Kidney (tissue), 14 donors: ENCODE data around the gene PVALB. TPM values are rescaled to one million over a fixed set of nuclear protein-coding genes. Genes with fewer than 3 reads are reported as not detected.

ENCODE experiments used
- DNase-seq, 5 donors: peaks; one replicate each; pipeline ENCODE4 v3.0.0-alpha.2; 2013 to 2020
- FAIRE-seq: peaks from 2 replicates; lab custom pipeline; 2012; peaks lifted over from hg19 to GRCh38; lab: Jason Lieb, UNC
- H3K27ac ChIP-seq, 2 donors: one replicate each; pipeline ENCODE4 v1.7.0; 2013; ENCODE audit warnings: low read depth in 2 of 2, low read length in 2 of 2, inconsistent platforms in 1 of 2
- H3K27me3 ChIP-seq: one replicate; pipeline ENCODE4 v1.7.1; 2013; ENCODE audit warnings: low read length, inconsistent platforms; ENCODE audit not compliant: control insufficient read depth, insufficient read depth
- H3K36me3 ChIP-seq, 3 donors: one replicate each; pipeline versions ENCODE4 v1.7.0 to v1.7.1; 2013; ENCODE audit warnings: low read length in 3 of 3, control low read depth in 1 of 3, inconsistent platforms in 1 of 3; ENCODE audit not compliant: insufficient read depth in 3 of 3, control insufficient read depth in 2 of 3
- H3K4me1 ChIP-seq, 3 donors: one replicate each; pipeline versions ENCODE4 v1.7.0 to v1.7.1; 2013; ENCODE audit warnings: low read length in 3 of 3, inconsistent platforms in 1 of 3, low read depth in 1 of 3; ENCODE audit not compliant: control insufficient read depth in 2 of 3, insufficient read depth in 2 of 3
- H3K4me3 ChIP-seq, 3 donors: one replicate each; pipeline versions ENCODE4 v1.7.0 to v1.8.1; 2013; ENCODE audit warnings: low read length in 3 of 3, control low read depth in 1 of 3, inconsistent platforms in 1 of 3
- H3K9ac ChIP-seq, 3 donors: one replicate each; pipeline versions ENCODE4 v1.7.0 to v1.7.1; 2013; ENCODE audit warnings: low read length in 3 of 3, control low read depth in 1 of 3, inconsistent platforms in 1 of 3
- H3K9me3 ChIP-seq, 3 donors: one replicate each; pipeline versions ENCODE4 v1.7.0 to v1.7.1; 2013; ENCODE audit warnings: low read length in 3 of 3, control low read depth in 1 of 3, inconsistent platforms in 1 of 3; ENCODE audit not compliant: control insufficient read depth in 2 of 3, insufficient read depth in 1 of 3
- intact Hi-C: fragments of 100-400 bp; cut with DNase I; formaldehyde crosslinking; loops from one replicate; pipeline ENCODE4 v1.11.1; 2022
- polyA plus RNA-seq: library from polyadenylated mRNA; stranded (reverse); fragments of 350-450 nt; fragmentation: Illumina TruSeq; extraction: RNeasy Lipid Tissue Mini Kit (QIAGEN cat#74804); gene quantifications from one replicate; pipeline ENCODE4 v1.2.3, GENCODE V29; 2014; ENCODE audit warnings: low read depth, low replicate concordance; ENCODE audit not compliant: insufficient read depth
- total RNA-seq: library from RNA; stranded (reverse); fragmentation: NEBNext Ultra II Directional; extraction: Animal tissue kit (Norgen Biotek cat#: 25700); gene quantifications from one replicate; pipeline ENCODE4 v1.2.1, GENCODE V29; 2021
- TF ChIP-seq, protein P1 (sequence below): IDR thresholded peaks from 3 replicates; pipeline ENCODE4 v1.5.1; 2012; ENCODE audit warnings: mild to moderate bottlenecking, moderate library complexity, borderline replicate concordance; ENCODE audit not compliant: insufficient read depth; ENCODE audit errors: extremely low read depth
- donor health status: control.
- donor health status: control.
- donor health status: control.
- donor health status: control.
- donor health status: control.
- donor health status: DM: yes; HTN: yes; CAD: no.
- donor health status: Normal renal cell carcinoma (clear cell type).

Gene PVALB
- total and polyA plus RNA-seq, 2 donors from 2014 or later: 2.1 to 400 TPM

DNA sequence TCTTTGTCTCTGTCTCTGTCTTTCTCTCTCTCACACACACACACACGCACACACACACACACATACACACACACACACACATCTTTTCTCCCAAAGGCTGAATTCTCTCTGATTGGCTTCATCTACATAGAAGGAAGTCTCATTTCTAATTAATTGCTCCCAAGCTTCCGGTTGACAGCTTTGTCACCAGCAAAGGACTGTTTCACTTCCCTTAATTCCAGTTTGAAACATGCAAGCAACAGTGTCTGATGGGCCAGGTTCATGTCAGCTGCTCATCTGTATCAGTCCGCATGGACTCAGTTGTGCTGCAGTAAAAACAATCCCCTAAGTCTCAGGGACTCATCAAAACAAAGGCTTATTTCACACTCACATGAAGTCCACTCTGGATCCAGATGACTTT, 16.2 kb upstream of the PVALB start:
- DNase-seq (no peak), FAIRE-seq (no peak)
- Histone ChIP-seq H3K4me1 (no peaks in the 10 kb centered on the region), H3K9ac (no peak overlapping the region), H3K4me3 (no peak overlapping the region), H3K27ac (no peak overlapping the region), H3K36me3 (no peaks in the 10 kb centered on the region), H3K27me3 (no peaks in the 10 kb centered on the region), H3K9me3 (no peaks in the 10 kb centered on the region)
- intact Hi-C loops: no loop called here
- TF ChIP-seq, protein P1, sequence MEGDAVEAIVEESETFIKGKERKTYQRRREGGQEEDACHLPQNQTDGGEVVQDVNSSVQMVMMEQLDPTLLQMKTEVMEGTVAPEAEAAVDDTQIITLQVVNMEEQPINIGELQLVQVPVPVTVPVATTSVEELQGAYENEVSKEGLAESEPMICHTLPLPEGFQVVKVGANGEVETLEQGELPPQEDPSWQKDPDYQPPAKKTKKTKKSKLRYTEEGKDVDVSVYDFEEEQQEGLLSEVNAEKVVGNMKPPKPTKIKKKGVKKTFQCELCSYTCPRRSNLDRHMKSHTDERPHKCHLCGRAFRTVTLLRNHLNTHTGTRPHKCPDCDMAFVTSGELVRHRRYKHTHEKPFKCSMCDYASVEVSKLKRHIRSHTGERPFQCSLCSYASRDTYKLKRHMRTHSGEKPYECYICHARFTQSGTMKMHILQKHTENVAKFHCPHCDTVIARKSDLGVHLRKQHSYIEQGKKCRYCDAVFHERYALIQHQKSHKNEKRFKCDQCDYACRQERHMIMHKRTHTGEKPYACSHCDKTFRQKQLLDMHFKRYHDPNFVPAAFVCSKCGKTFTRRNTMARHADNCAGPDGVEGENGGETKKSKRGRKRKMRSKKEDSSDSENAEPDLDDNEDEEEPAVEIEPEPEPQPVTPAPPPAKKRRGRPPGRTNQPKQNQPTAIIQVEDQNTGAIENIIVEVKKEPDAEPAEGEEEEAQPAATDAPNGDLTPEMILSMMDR: no peak

DNA sequence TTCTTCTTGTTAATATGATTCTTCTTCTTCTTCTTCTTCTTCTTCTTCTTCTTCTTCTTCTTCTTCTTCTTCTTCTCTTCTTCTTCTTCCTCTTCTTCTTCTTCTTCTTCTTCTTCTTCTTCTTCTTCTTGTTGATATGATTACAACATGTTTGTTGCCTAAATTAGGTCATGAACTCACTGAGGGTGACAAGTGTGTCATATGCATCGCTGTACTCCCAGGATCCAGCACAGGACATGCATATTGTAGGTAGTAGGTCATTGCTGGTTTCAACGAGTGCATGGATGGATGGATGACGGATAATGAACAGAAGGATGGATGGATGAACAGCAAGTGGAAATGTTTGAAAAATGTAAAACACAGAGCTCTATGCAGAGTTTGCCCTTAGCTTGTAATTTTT, 14.9 kb upstream of the PVALB start:
- Histone ChIP-seq H3K27ac (no peak overlapping the region), H3K4me1 (no peaks in the 10 kb centered on the region), H3K9me3 (no peaks in the 10 kb centered on the region), H3K9ac (no peak overlapping the region), H3K27me3 (no peaks in the 10 kb centered on the region), H3K36me3 (no peaks in the 10 kb centered on the region), H3K4me3 (no peak overlapping the region)
- TF ChIP-seq, protein P1: no peak
- FAIRE-seq: no peak
- no peak for DNase-seq
- intact Hi-C loops: no loop called here

DNA sequence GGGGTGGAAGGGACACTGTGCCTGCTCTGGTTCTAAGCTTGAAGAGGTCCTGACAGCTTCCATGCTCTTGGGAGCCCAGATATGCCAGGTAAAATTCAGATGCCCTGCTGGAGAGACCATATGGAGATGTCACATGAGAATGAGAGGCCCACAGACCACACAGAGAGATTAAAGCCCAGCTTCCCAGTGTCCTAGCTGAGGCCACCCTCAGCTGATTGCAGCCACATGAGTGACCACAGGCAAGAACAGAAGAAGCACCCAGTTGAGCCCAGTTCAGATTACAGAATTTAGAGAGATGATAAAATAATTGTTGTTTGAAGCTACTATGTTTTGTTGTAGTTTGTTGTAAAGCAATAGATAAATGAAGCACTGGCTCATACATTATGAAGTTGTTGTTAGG, 14.4 kb upstream of the PVALB start:
- no peak overlapping the region for H3K9ac ChIP-seq
- intact Hi-C loops: no loop called here
- TF ChIP-seq, protein P1: no peak
- H3K4me1 ChIP-seq: no peaks in the 10 kb centered on the region
- H3K4me3 ChIP-seq: no peak overlapping the region
- H3K9me3 ChIP-seq: no peaks in the 10 kb centered on the region
- DNase-seq: no peak
- H3K36me3 ChIP-seq: no peaks in the 10 kb centered on the region
- FAIRE-seq: no peak
- H3K27ac ChIP-seq: no peak overlapping the region
- H3K27me3 ChIP-seq: no peaks in the 10 kb centered on the region

DNA sequence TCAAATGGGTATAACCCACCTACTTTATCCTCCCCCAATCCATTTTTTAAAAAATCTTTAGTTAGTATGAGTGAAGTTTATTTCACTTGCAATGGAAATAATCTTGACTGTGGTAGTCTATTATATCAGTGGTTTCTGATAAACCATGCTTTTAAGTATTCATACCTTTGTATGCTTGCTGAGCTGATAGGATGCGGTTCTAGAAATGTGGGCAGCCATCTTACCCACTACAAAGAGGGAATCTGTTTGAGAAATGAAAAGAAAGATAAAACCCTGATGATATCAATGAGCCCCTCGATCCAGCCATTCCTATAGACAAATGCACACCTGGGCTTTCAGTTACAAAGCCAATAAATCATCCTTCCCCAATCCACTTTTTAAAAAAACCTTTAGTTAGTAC, 13.8 kb upstream of the PVALB start:
- H3K9me3 ChIP-seq: no peaks in the 10 kb centered on the region

More for the DNA sequence above, 13.8 kb upstream of the PVALB start:
- no peaks in the 10 kb centered on the region for H3K4me1 ChIP-seq
- H3K4me3 ChIP-seq: no peak overlapping the region
- FAIRE-seq: no peak
- H3K27me3 ChIP-seq: no peaks in the 10 kb centered on the region
- no peaks in the 10 kb centered on the region for H3K36me3 ChIP-seq
- H3K27ac ChIP-seq: no peak overlapping the region
- TF ChIP-seq, protein P1: no peak
- no peak for DNase-seq
- H3K9ac ChIP-seq: no peak overlapping the region
- intact Hi-C loops: no loop called here
